ENCODE data around the gene OR6B1.
"Not testable (repeated sequence)": the region's sequence is repeated elsewhere in the genome, so short reads cannot be mapped to it uniquely, and the experiment has no call there.

OR6B1 gene

GRCh38 chr7:144006692-144007042, 6.5 kb downstream of the OR6B1 start:
- DNase-seq, result no peak

DNA sequence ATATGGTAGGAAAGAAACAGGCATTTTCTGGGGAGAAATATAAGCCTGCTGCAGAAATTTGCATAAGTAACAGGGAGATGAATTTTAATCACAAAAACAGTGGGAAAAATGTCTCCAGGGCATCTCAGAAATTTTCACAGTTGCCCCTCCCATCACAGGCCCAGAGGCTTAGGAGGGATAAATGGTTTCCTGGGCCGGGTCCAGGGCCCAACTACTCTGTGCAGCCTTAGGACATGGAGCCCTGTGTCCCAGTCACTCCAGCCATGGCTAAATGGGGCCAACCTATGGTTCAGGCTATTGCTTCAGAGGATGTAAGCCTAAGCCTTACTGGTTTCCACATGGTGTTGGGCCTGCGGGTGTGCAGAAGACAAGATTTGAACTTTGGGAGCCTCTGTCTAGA, 9.2 kb downstream of the OR6B1 start:
- no peak for DNase-seq

GRCh38 chr7:144010061-144010460, 9.9 kb downstream of the OR6B1 start:
- not testable (repeated sequence) for DNase-seq

DNA sequence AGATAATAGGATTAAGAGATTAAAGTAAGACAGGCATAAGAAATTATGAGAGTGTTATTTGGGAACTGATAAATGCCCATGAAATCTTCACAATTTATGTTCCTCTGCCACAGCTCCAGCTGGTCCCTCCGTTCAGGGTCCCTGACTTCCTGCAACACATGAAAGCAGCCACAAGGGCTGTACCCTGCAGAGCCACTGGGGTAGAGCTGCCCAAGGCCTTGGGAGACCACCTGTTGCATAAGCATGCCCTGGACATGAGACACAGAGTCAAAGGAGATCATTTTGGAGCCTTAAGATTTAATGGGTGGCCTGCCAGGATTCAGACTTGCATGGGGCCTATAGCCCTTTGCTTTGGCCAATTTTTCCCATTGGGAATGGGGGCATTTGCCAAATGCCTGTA, 10.7 kb downstream of the OR6B1 start:
- DNase-seq, result not testable (repeated sequence)

GRCh38 chr7:144011458-144012230, 11.5 kb downstream of the OR6B1 start:
- no peak for DNase-seq

GRCh38 chr7:144018065-144018464, 17.9 kb downstream of the OR6B1 start:
- DNase-seq, result no peak

DNA sequence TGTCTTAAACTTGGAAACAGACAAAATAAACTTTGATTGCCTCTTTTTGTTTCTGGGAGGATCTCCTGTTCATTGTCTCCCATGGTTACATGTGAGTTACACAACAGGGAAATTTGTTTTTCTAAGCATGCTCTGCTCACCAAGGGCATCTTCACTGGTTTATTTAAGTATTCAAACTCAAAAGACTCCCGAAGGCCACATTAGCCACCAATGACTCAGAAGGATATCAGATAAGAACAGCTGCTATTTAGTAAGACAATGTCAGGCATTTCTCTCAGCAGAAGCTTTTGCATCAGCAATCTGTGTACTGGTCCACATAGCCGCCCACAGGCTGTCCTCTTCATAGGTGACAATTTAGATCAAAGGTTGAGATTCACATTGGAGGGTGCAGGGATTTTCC, 19.3 kb downstream of the OR6B1 start:
- DNase-seq, result no peak

- DNase-seq, result no peak
Measured at GRCh38 chr7:144020340-144020739, 20.2 kb downstream of the OR6B1 start.

GRCh38 chr7:144022169-144022568, 22.0 kb downstream of the OR6B1 start:
- DNase-seq, result no peak

GRCh38 chr7:144023171-144023827, 23.2 kb downstream of the OR6B1 start:
- no peak for DNase-seq

DNA sequence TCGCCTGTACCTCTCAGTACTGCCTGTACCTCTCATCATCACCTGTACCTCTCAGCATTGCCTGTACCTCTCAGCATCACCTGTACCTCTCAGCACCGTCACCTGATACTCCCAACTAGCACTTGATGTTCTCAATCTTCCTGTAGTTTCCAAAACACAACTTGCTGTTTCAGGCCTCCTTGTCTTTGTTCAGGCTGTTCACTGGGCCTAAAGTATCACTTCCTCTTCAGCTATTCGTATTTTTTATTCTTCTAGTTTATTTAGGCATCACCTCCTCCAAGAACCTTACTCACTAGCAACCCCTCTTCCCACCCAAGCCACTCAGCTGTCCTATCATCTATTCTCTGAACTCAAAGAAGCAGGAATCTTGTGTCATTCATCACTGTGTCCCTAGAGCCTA, 24.1 kb downstream of the OR6B1 start:
- no peak for DNase-seq

- no peak for DNase-seq
Measured at GRCh38 chr7:144026203-144026883, 26.2 kb downstream of the OR6B1 start.

GRCh38 chr7:144027070-144027469, 26.9 kb downstream of the OR6B1 start:
- DNase-seq, result no peak

GRCh38 chr7:144027974-144028373, 27.9 kb downstream of the OR6B1 start:
- no peak for DNase-seq

- no peak for DNase-seq
Measured at GRCh38 chr7:144028547-144028946, 28.4 kb downstream of the OR6B1 start.

DNA sequence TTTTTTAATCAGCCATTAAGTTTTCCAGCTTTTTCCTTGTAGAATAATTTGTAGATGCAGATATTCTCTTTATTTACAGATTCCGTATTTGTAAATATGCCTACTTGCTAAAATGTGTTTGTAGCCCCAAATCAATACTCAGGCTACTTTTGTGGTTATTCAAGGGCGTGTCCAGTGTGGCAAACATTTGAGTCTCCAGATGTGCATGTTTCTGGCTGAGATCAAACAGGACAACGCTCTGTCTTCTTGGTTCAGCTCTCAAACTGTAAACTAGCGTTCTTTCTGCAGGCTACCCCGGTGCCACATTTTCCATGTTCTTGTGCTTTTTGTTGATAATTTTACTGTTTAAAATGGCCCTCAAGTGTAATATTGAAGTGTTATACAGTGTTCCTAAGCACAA, 32.4 kb downstream of the OR6B1 start:
- DNase-seq, result no peak

DNA sequence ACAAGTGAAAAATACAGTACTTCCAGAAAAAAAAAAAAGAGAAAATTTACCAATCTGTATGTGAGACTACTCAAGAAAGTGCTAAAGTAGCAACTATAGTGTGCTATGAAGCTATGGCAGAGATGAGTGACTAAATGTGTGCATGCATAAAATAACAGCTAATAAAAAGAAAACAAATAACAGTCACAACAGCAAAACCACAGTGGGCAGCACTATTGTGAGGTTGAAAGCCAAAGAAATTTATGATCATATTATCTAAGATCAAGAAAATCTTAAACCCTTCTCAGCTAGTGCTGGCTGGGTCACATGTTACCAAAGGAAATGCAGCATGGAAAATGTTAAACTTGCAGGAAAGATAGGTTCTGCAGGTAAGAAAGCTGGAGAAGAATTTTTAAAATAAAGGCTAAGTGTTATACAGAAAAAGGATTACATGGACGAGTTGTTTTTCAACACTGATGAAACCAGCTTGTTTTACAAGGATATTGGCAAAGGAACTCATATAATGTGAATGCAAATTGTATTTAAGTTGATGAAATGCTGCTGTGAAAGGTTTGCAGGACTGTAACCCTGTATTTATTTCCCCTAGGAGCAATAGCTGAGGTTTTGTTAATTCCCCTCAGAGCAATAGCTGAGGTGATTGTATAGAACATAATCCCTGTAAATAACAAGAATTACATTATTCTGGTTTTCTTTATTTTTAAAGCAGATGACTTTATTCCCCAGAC, 33.0 kb downstream of the OR6B1 start:
- no peak for DNase-seq

GRCh38 chr7:144035385-144035784, 35.3 kb downstream of the OR6B1 start:
- DNase-seq, result no peak

GRCh38 chr7:144036302-144036885, 36.3 kb downstream of the OR6B1 start:
- DNase-seq, result no peak

DNA sequence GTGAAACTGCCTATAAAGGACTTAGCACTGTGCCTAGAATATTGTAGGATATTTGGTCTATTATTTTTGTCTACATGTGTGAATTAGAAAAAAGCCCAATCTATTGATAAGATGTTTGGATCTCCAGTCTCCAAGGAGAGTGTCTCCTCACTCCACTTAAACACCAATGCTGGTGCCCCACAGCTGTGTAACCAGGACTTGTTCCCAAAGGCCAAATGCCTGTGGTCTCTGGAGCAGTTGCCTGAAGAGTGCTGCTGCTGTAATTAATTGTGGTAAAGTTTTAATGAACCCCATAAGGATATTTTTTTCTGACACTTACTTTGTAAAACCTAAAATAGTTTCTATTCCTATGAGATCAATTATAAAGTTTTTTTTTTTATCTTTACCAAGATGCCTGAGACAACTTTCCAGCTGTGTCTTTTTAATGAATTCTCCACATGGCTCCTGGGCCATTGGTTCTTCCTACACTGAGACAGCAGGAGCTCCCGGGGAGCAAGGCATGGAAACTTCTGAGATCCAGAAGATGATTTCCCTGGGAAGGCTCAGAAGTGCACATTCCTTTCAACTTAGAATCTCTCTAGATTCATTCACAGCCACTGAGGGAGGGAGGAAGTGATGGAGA, 37.4 kb downstream of the OR6B1 start:
- no peak for DNase-seq

DNA sequence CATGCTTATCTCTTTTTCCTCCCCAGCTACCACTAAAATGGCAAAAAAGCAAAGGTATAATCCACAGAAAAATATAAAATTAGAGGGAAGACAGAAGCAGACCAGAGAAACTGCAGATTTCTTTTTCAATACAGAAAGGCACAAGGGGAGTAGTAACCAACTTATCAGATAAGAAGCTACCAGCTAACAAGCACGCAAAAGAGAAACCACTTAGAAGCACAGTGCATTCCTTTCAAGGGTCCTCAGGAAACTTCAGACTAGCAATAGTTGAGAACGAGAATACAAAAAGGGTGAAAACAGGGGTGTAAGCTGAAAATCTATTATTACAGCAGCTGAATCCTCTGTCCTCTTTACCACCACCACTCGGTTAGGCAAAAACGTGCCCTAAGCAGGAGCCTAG, 38.8 kb downstream of the OR6B1 start:
- no peak for DNase-seq

- DNase-seq, result no peak
Measured at GRCh38 chr7:144048648-144049047, 48.5 kb downstream of the OR6B1 start, which contains the start of gene OR2A5. Gene OR2A5, plus strand, starts transcription at chr7:144048948. Its CDS starts 1,454 bp downstream, at chr7:144050402.

DNA sequence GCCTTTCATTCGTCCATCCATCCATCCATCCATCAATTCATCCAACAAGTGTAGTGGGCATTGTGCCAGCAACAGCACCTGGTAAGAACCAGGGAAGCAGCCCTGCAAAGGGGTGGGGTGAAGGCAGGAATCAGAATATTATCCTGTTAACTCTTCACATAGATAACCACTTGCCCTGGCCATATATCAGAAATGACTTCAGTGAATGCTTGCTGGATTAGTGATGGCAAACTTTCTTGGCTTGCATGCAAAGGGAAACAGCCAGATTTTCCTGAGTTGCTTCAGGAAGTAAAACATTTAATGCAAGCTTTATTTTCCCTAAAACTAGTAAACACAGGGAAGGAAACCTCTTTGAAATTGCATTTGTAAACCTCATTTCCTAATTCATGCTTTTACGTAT, 49.4 kb downstream of the OR6B1 start:
- no peak for DNase-seq
